Naive B cell (primary cell): Measurements from ENCODE around the gene HJV. TPM values are rescaled to one million over a fixed set of nuclear protein-coding genes. Genes with fewer than 3 reads are reported as not detected.
"Not testable (repeated sequence)": the region's sequence is repeated elsewhere in the genome, so short reads cannot be mapped to it uniquely, and the experiment has no call there.

Experiments
- ATAC-seq, 2 donors: fragments of 150-1000 bp; cut with Tn5 transposase; 2 replicates each; pipeline ENCODE4 v1.10.0; 2021; ENCODE audit warnings: low read depth in 2 of 2, mild to moderate bottlenecking in 2 of 2, moderate library complexity in 2 of 2
- DNase-seq: peaks from one replicate; pipeline ENCODE4 v3.0.0; 2022
- H3K27ac Mint-ChIP-seq, 6 donors: one replicate each; pipeline ENCODE4 v1.8.0; 2020 to 2022; ENCODE audit warnings: mild to moderate bottlenecking in 6 of 6, mixed read lengths in 6 of 6, moderate library complexity in 5 of 6, inconsistent platforms in 2 of 6
- H3K27me3 Mint-ChIP-seq, 3 donors: one replicate each; pipeline ENCODE4 v1.8.0; 2021 to 2022; ENCODE audit warnings: mixed read lengths in 3 of 3, mild to moderate bottlenecking in 1 of 3
- H3K36me3 Mint-ChIP-seq, 2 donors: one replicate each; pipeline ENCODE4 v1.8.0; 2020 to 2022; ENCODE audit warnings: mixed read lengths in 2 of 2, inconsistent platforms in 1 of 2, mild to moderate bottlenecking in 1 of 2
- H3K4me1 Mint-ChIP-seq, 3 donors: one replicate each; pipeline ENCODE4 v1.8.0; 2020 to 2022; ENCODE audit warnings: mixed read lengths in 3 of 3, inconsistent platforms in 1 of 3, mild to moderate bottlenecking in 1 of 3, moderate library complexity in 1 of 3
- H3K4me3 Mint-ChIP-seq, 8 donors: one replicate each; pipeline ENCODE4 v1.8.0; 2020 to 2022; ENCODE audit warnings: mild to moderate bottlenecking in 8 of 8, mixed read lengths in 8 of 8, moderate library complexity in 8 of 8, inconsistent platforms in 2 of 8
- H3K9me3 Mint-ChIP-seq, 7 donors: one replicate each; pipeline ENCODE4 v1.8.0; 2020 to 2022; ENCODE audit warnings: mixed read lengths in 7 of 7, mild to moderate bottlenecking in 5 of 7, inconsistent platforms in 2 of 7, moderate library complexity in 1 of 7
- polyA plus RNA-seq, 6 donors: library from polyadenylated mRNA; unstranded; fragments of 300-500 nt; fragmentation: Illumina TruSeq; gene quantifications; one replicate each; pipeline ENCODE4 v1.2.3, GENCODE V29; 2021; ENCODE audit warnings: low read depth in 6 of 6

Gene HJV
- polyA plus RNA-seq, 6 donors from 2014 or later, result not detected

DNA sequence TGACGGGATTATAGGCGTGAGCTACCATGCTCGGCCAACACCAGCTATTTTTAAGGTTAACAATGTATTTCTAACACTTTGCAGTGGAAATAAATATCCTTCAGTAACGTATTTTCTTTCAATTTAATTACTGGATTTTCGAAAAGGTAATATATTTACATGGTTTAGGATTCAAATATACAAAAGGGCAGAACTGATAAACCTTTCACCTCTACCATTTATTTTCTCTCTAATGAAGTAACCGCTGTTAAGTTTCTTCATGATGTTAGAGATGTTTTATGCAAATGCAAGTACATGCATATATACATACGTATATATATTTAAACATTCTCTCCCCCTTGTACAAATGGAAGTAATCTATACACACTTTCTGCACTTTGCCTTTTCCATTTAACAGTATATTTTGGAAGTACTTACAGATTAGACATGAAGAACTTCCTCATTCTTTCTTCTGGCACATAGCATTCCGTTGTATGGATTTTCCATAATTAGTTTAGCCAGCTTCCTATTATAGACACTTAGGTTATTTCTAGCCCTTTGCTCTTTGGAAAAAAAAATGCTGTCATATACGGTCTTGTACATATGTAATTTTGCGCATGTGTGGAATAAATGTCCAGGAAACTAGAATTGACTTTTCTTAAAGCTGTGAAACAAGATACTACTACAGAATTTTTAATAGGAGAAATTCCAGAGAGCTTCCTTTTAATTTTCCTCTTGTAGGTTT, 14.9 kb upstream of the HJV start:
- Mint-ChIP-seq H3K4me1 (peaks cover 35 to 50% (median 47%) of the 10 kb centered on the region in 3 donors), H3K27ac (peak overlapping the region; percentile 50 to 100 (median 100)), H3K36me3 (peaks cover 0 to 7% of the 10 kb centered on the region in 2 donors), H3K27me3 (peaks cover 0 to 11% (median 0%) of the 10 kb centered on the region in 3 donors), H3K4me3 (peak overlapping the region; percentile 96 to 100 (median 98)), H3K9me3 (peaks cover 0 to 15% (median 4%) of the 10 kb centered on the region in 7 donors)
- DNase-seq (no peak), ATAC-seq (no peak)

DNA sequence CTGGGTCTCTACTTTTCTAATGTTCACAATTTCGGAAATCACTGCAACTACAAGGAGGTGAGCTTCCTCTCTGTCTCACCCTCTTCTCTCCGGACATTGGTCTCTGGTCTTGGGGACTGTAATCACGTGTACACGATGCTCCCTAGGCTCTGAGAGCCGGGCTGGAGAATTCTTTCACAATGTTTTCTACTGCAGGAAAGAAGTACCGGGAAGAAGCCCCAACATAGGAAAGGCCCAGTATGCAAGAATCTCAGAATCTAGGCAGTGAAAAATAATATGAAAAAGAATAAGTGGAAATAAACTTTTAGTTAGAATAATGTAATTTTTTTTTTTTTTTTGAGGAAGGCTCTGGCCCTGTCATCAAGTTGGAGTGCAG, 13.5 kb upstream of the HJV start:
- no peak for ATAC-seq
- Mint-ChIP-seq H3K9me3 (peaks cover 0 to 15% (median 4%) of the 10 kb centered on the region in 7 donors), H3K27ac (peak overlapping the region; percentile 69 to 100 (median 99)), H3K36me3 (peaks cover 0 to 7% of the 10 kb centered on the region in 2 donors), H3K4me3 (peak overlapping the region; percentile 86 to 100 (median 98)), H3K27me3 (peaks cover 0 to 11% (median 5%) of the 10 kb centered on the region in 3 donors), H3K4me1 (peaks cover 31 to 50% (median 47%) of the 10 kb centered on the region in 3 donors)
- no peak for DNase-seq

DNA sequence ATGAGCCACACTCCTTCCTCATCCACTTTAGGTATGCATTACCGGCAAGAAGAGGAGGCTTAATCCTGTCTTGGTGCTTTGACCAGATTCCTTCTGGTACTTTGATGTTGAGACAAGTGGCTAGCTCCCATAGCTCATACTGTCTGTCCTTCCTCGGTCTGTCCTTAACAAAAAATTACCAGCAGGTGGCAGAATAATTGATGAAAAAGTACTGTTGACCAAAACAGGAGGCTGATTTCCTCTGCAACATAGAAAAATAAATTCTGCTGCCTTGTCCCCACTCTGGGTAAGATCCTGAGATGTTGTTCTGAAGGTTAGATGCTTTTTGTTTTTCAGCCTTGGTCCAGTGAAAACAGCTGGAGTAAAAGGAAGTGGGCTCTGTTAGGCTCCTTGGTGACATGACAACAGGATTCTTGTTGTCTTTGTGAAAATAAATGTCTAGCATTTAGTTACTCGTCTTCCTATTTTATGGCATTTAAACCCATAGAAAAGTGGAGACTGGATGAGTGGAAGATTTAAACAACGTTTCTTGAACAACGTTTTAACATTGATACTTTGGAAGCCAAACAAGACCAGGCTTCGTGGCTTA, 11.2 kb upstream of the HJV start:
- DNase-seq (peak; percentile 12), ATAC-seq (no peak)
- Mint-ChIP-seq H3K4me1 (peaks cover 21 to 34% (median 33%) of the 10 kb centered on the region in 3 donors), H3K9me3 (peaks cover 0 to 13% (median 3%) of the 10 kb centered on the region in 7 donors), H3K27ac (peak overlapping the region in 1 of 6 donors; percentile 66), H3K36me3 (peaks cover 0 to 6% of the 10 kb centered on the region in 2 donors), H3K27me3 (peaks cover 0 to 11% (median 8%) of the 10 kb centered on the region in 3 donors), H3K4me3 (peak overlapping the region in 2 of 8 donors; percentile 29 to 75)

- Mint-ChIP-seq H3K9me3 (peaks cover 0 to 6% (median 2%) of the 10 kb centered on the region in 7 donors), H3K27me3 (peaks cover 6 to 14% (median 9%) of the 10 kb centered on the region in 3 donors), H3K4me1 (peaks cover 8 to 24% (median 22%) of the 10 kb centered on the region in 3 donors), H3K27ac (no peak overlapping the region), H3K36me3 (no peaks in the 10 kb centered on the region), H3K4me3 (no peak overlapping the region)
- DNase-seq, result no peak
- ATAC-seq, result no peak
Measured at GRCh38 chr1:146031476-146031875, 9.9 kb upstream of the HJV start.

DNA sequence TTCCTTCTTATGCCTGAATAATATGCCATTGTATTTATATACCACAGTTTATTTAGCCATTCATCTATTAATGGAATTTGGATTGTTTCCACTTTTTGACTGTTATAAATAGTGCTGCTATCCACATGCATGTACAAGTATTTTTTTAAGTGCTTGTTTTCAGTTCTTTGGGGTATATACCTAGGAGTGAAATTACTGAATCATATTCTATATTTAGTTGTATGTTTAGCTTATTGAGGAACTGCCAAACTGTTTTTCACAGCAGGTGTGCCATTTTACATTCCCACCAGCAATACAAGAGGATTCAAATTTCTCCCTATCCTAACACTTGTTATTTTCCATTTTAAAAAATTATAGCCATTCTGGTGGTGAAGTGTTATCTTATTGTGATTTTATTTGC, 7.6 kb upstream of the HJV start:
- Mint-ChIP-seq H3K36me3 (no peaks in the 10 kb centered on the region), H3K9me3 (peaks cover 0 to 1% (median 0%) of the 10 kb centered on the region in 7 donors), H3K4me3 (no peak overlapping the region), H3K27me3 (peaks cover 9 to 21% (median 16%) of the 10 kb centered on the region in 3 donors), H3K27ac (no peak overlapping the region), H3K4me1 (peaks cover 0 to 7% (median 5%) of the 10 kb centered on the region in 3 donors)
- ATAC-seq (no peak), DNase-seq (no peak)

GRCh38 chr1:146026650-146027049, 5.1 kb upstream of the HJV start:
- H3K9me3 Mint-ChIP-seq, H3K27ac Mint-ChIP-seq, DNase-seq, ATAC-seq, H3K4me3 Mint-ChIP-seq, H3K4me1 Mint-ChIP-seq, H3K36me3 Mint-ChIP-seq: not testable (repeated sequence)
- H3K27me3 Mint-ChIP-seq, result peaks cover 19 to 25% (median 21%) of the 10 kb centered on the region in 3 donors

GRCh38 chr1:146025787-146026495, 4.4 kb upstream of the HJV start:
- not testable (repeated sequence) for H3K9me3 Mint-ChIP-seq, H3K4me1 Mint-ChIP-seq, H3K4me3 Mint-ChIP-seq, ATAC-seq, H3K36me3 Mint-ChIP-seq, DNase-seq
- Mint-ChIP-seq H3K27ac (peak overlapping the region in 1 of 6 donors; percentile 2), H3K27me3 (peaks cover 26 to 32% (median 28%) of the 10 kb centered on the region in 3 donors)

DNA sequence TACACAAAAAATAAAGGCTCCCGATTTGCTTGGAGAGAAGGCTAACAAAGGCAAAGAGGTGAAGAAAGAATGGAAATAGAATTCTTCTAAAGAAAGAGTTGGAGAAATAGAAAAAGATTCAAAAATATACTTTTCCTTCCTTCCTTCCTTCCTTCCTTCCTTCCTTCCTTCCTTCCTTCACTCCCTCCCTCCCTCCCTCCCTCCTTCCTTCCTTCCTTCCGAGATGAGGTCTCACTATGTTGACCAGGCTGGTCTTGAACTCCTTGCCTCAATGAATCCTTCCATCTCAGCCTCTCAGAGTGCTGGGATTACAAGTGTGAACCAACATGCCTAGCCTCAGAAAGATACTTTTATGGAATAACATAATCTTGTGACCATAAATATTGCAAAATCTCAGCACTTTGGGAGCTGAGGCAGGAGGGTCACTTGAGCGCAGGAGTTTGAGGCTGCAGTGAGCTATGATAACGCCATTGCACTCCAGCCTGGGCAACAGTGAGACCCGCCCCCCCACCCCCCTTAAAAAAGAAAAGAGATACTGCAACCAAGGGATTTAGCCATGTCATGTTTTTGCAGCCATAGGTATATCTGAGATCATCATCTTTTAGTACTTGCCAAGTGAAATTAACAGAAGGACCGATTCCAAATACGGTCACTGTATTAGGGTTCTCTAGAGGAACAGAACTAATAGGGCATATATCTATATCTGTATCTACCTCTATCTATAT, 1.0 kb upstream of the HJV start:
- peaks cover 52 to 66% (median 57%) of the 10 kb centered on the region in 3 donors for H3K27me3 Mint-ChIP-seq
- peaks cover 9 to 12% (median 11%) of the 10 kb centered on the region in 3 donors for H3K4me1 Mint-ChIP-seq
- DNase-seq (no peak), ATAC-seq (no peak)
- no peaks in the 10 kb centered on the region for H3K36me3 Mint-ChIP-seq
- no peak overlapping the region for H3K4me3 Mint-ChIP-seq
- H3K27ac Mint-ChIP-seq, result no peak overlapping the region
- H3K9me3 Mint-ChIP-seq, result peaks cover 0 to 1% (median 0%) of the 10 kb centered on the region in 7 donors

DNA sequence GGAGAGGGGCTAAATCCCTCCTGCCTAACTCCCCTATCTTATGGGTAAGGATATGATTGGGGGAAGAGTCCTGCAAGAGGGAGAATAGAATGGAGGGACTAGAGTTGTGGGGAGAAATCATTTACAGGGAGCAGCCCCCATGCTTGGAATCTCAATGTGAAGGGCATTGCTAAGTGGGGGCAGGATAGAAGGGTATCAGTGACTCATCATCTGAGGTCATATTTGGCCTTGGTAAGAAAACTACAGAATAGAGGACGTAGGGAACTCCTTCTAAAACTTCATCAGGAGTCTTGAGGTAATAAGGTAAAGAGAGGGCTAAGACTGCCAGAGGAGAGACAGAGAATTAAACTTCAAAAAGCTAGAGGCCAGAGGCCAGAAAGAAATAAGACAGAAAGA, 487 bp downstream of the HJV start:
- no peak for DNase-seq
- H3K9me3 Mint-ChIP-seq, result peaks cover 0 to 1% (median 0%) of the 10 kb centered on the region in 7 donors
- peaks cover 9 to 12% (median 11%) of the 10 kb centered on the region in 3 donors for H3K4me1 Mint-ChIP-seq
- no peak overlapping the region for H3K4me3 Mint-ChIP-seq
- H3K27ac Mint-ChIP-seq, result peak overlapping the region in 1 of 6 donors; percentile 36
- ATAC-seq, result no peak
- peaks cover 49 to 72% (median 68%) of the 10 kb centered on the region in 3 donors for H3K27me3 Mint-ChIP-seq
- no peaks in the 10 kb centered on the region for H3K36me3 Mint-ChIP-seq

DNA sequence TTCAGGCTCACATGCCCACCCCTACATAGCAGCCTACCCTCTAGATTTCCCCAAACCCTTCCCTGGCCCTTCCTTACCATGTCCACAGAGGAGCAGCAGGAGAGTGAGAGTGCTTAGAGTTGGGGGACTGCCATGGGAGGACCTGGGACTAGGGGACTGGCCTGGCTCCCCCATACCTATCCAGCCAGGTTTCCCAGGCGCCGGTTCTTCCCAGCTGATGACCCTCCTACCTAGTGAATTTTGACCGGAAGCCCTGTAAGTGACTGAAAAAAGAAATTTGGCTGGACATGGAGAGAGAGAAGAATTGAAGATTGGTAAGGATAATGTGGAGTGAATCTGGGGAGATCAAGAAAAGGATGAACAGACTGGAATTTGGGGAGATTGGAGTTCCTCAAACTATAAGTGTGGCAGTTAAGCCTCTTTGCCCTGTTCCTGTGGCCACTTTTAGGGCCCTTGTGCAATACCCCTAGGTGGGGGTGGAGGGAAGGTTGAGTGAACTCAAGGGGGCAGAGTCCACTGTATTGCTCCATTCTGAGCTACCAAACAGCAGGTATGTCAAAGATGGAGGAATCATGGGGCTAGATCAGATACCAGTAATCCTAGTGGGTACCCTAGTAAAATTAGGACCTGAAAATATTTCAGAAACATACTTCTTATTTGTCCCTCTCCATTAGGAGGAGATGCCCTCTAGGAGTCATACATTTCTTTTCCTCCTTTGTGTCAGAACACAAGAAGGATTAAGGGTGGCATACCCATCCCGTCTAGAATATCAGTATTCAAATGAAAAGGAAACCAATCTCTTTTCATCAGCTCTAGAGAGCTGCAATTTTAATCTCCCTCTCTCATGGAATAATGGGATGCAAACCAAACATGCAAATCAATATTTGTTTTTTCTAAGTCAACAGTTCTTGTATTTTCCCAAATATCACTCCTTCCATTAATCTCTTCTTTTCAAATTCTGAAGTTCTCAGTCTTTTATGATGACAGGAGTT, 1.2 kb downstream of the HJV start:
- peaks cover 0 to 1% (median 0%) of the 10 kb centered on the region in 7 donors for H3K9me3 Mint-ChIP-seq
- peak overlapping the region in 4 of 8 donors; percentile 23 to 69 (median 48) for H3K4me3 Mint-ChIP-seq
- DNase-seq (no peak), ATAC-seq (no peak)
- no peaks in the 10 kb centered on the region for H3K36me3 Mint-ChIP-seq
- H3K27me3 Mint-ChIP-seq, result peaks cover 49 to 72% (median 66%) of the 10 kb centered on the region in 3 donors
- H3K27ac Mint-ChIP-seq, result peak overlapping the region in 1 of 6 donors; percentile 36
- H3K4me1 Mint-ChIP-seq, result peaks cover 9 to 12% (median 11%) of the 10 kb centered on the region in 3 donors

DNA sequence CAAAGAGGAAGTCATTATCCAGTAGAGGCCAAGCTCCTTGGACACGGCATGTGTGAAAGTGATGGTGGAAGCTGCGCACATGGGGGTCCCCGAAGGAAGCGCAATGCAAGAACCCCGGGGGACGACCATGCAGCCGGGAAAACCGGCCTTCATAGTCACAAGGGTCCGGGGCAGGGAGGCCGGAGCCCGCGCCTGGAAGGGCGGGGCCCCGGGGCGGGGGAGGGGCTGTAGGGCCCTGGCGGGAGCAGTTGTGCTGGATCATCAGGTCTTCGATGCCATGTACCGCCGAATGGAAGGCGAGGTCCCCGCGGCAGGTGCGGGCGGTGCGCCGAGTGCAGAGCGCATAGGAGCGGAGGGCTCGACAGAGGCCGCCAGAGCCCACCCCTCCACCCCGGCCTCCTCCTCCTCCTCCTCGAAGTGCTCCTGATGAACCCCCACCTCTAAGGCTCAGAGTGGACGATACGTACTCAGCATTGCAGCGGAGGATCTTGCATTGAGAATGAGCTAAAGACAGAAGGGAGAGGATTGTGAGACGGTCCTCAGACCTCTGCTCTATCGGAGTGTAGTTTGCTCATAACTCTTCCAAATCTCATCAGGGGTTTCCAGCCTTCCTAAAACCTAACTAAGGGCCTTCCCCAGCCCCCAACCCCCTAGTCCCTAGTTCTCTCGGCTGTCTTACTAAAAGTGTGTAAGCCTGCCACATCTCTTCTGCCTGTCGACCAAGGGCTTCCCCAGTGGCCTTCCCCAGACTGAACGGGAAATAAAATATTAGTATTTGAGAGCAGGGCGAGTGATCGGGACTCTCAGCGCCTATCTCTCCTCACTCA, 2.1 kb downstream of the HJV start:
- H3K4me1 Mint-ChIP-seq, result peaks cover 9 to 12% (median 11%) of the 10 kb centered on the region in 3 donors
- ATAC-seq, result peak; percentile 32
- peak overlapping the region in 7 of 8 donors; percentile 5 to 70 (median 51) for H3K4me3 Mint-ChIP-seq
- H3K9me3 Mint-ChIP-seq, result no peaks in the 10 kb centered on the region
- DNase-seq, result no peak
- peaks cover 49 to 65% (median 63%) of the 10 kb centered on the region in 3 donors for H3K27me3 Mint-ChIP-seq
- H3K27ac Mint-ChIP-seq, result peak overlapping the region in 1 of 6 donors; percentile 75
- no peaks in the 10 kb centered on the region for H3K36me3 Mint-ChIP-seq
